ENCODE data around the gene DDX10. TPM values are rescaled to one million over a fixed set of nuclear protein-coding genes. Genes with fewer than 3 reads are reported as not detected.

Gene DDX10
- total RNA-seq, 1 experiment from 2014 or later: 48.3 TPM

DNA sequence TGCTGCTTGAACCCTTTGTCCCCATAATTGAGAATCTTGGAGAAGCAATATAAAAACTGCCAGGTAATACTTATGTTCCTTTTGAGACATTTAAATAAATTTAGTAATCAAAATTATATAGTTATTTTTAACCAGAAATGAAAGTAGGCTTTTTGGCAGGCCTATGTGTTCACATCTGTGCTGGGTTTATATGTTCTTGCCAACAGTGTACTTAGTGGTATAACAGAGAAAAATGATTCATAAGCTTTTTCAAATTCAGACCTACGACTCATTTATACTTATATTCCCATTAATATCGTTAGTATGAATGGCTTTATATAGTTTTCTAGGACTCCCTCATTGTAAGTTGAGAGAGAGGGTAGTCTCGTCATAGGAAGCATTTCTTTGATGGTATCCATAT lies 79.0 kb downstream of the DDX10 start:
- no peak overlapping the region for H3K23ac ChIP-seq (ENCODE audit: insufficient read length, low read depth, low read length)
- no peak overlapping the region for H4K91ac ChIP-seq (ENCODE audit: insufficient read length, low read depth, low read length)
- no peak overlapping the region for H2BK20ac ChIP-seq (ENCODE audit: low read depth, low read length, poor library complexity, severe bottlenecking)
- H3K18ac ChIP-seq (ENCODE audit: insufficient read length, low read depth, low read length): no peak overlapping the region
- H2AK5ac ChIP-seq (ENCODE audit: insufficient read length, low read length): no peak overlapping the region
- no peaks in the 10 kb centered on the region for H3K27me3 ChIP-seq (ENCODE audit: insufficient read depth, low read length)
- TF ChIP-seq, protein P1, sequence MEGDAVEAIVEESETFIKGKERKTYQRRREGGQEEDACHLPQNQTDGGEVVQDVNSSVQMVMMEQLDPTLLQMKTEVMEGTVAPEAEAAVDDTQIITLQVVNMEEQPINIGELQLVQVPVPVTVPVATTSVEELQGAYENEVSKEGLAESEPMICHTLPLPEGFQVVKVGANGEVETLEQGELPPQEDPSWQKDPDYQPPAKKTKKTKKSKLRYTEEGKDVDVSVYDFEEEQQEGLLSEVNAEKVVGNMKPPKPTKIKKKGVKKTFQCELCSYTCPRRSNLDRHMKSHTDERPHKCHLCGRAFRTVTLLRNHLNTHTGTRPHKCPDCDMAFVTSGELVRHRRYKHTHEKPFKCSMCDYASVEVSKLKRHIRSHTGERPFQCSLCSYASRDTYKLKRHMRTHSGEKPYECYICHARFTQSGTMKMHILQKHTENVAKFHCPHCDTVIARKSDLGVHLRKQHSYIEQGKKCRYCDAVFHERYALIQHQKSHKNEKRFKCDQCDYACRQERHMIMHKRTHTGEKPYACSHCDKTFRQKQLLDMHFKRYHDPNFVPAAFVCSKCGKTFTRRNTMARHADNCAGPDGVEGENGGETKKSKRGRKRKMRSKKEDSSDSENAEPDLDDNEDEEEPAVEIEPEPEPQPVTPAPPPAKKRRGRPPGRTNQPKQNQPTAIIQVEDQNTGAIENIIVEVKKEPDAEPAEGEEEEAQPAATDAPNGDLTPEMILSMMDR (conservative IDR thresholded peaks at IDR 0.05): no peak
- H3K9ac ChIP-seq (ENCODE audit: extremely low read depth, insufficient read length, low read length): no peak overlapping the region
- no peak overlapping the region for H3K4ac ChIP-seq (ENCODE audit: low read depth, low read length)
- H4K5ac ChIP-seq (ENCODE audit: insufficient read length, low read depth, low read length): no peak overlapping the region
- Mint-ChIP-seq H3K9me3 (peaks cover 16 to 20% of the 10 kb centered on the region in 2 experiments), H3K4me3 (no peak overlapping the region), H3K36me3 (ENCODE audit: insufficient read depth in 1 of 3, low read depth in 3 of 3) (peaks cover 18 to 24% (median 24%) of the 10 kb centered on the region in 3 experiments; a peak in 6 of 7 replicates), H3K4me1 (no peaks in the 10 kb centered on the region), H3K27me3 (ENCODE audit: low read depth) (no peaks in the 10 kb centered on the region), H3K27ac (no peak overlapping the region)
- H2BK12ac ChIP-seq (ENCODE audit: insufficient read length, low read depth, low read length): no peak overlapping the region
- no peak for DNase-seq
- H2AFZ ChIP-seq (ENCODE audit: low read length): no peak overlapping the region
- H2BK15ac ChIP-seq (ENCODE audit: low read depth, low read length): no peak overlapping the region
- no peaks in the 10 kb centered on the region for H3K79me2 ChIP-seq (ENCODE audit: insufficient read depth, low read length)
- no peaks in the 10 kb centered on the region; the same call in 1 of the 2 replicates for H3K4me1 ChIP-seq (ENCODE audit: insufficient read depth, low read length)
- H3K79me1 ChIP-seq (ENCODE audit: insufficient read depth, low read depth, low read length, poor library complexity, severe bottlenecking): peaks cover 3% of the 10 kb centered on the region
- no peaks in the 10 kb centered on the region for H4K20me1 ChIP-seq (ENCODE audit: control insufficient read depth, insufficient read depth, insufficient read length)
- H3T11ph ChIP-seq (ENCODE audit: low read length): no peak overlapping the region
- H3K23me2 ChIP-seq (ENCODE audit: insufficient read length, low read depth, low read length, poor library complexity, severe bottlenecking): no peaks in the 10 kb centered on the region
- no CpG with 5 or more reads among the region's 3 CpGs for WGBS (ENCODE audit: extremely low coverage, insufficient read length, low lambda C conversion rate)
- no peak overlapping the region for H2BK5ac ChIP-seq (ENCODE audit: insufficient read length, low read length)
- H3K9me3 ChIP-seq (ENCODE audit: control insufficient read depth, low read depth, low read length): no peaks in the 10 kb centered on the region
- no peak overlapping the region for H3K27ac ChIP-seq (ENCODE audit: insufficient read length, low read depth, low read length)
- no peak overlapping the region for H4K8ac ChIP-seq (replicated peaks; ENCODE audit: insufficient read length, low read depth, low read length)
- H3K4me2 ChIP-seq (ENCODE audit: insufficient read depth, insufficient read length, low read length): no peak overlapping the region
- no peak overlapping the region for H3K56ac ChIP-seq (ENCODE audit: insufficient read length, low read depth, low read length)
- H3K14ac ChIP-seq (ENCODE audit: insufficient read depth, low read length): no peak overlapping the region
- no peak overlapping the region for H2BK120ac ChIP-seq (ENCODE audit: low read depth, low read length, poor library complexity, severe bottlenecking)
